ENCODE data around the gene NHS. TPM values are rescaled to one million over a fixed set of nuclear protein-coding genes. Genes with fewer than 3 reads are reported as not detected.

Gene NHS
- total and polyA plus RNA-seq, 2 of the 4 experiments (the other 2 are of a cell fraction): 0.36 to 0.90 TPM

DNA sequence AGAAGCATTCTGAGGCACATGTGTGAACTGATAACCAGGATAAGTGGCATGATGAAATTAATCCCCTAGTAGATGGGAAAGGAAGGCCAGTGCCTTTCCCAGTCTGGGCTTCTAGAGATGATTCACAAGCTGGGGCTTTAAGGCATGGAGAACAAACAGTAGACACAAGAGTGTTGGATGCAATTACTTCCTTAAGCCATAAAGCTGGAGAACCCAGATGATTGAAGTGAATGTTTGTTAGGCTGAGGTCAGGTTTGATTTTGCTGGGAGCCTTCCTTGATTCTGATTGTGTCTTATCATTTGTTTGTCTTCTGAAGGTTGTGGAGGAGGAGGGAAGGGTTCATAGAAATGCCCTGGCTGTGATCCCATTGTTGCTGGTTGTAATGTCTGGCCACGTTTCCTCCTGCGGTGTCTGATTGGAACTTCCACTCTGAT lies 125.2 kb downstream of the NHS start:
- no TSS peak for BruUV-seq (replicated peaks)
- H3K4me3 ChIP-seq (ENCODE audit: insufficient read depth, low read depth, low read length): no peak overlapping the region
- no peak overlapping the region for H3K4me2 ChIP-seq (ENCODE audit: low read depth, low read length)
- H4K20me1 ChIP-seq (ENCODE audit: insufficient read depth, low read length): no peaks in the 10 kb centered on the region
- H2AFZ ChIP-seq (replicated peaks; ENCODE audit: low read length, poor library complexity): no peak overlapping the region
- in situ Hi-C loops (cut with MboI; ENCODE audit: low sequenced_read_pairs) (no loop called here), dilution Hi-C loops (cut with HindIII; ENCODE audit: low sequenced_read_pairs, unreplicated experiment) (no loop called here), intact Hi-C loops (cut with micrococcal nuclease) (no loop called here)
- H2AK9ac ChIP-seq (replicated peaks; ENCODE audit: low read depth, low read length, poor library complexity): no peak overlapping the region
- DNase-seq (peak; percentile 64), ATAC-seq (ENCODE audit: low read depth) (peak; percentile 32; the same call in 1 of the 2 replicates)
- H3K4me1 ChIP-seq (ENCODE audit: control insufficient read depth, insufficient read depth, low read length): no peaks in the 10 kb centered on the region
- no peak overlapping the region for H4K91ac ChIP-seq (ENCODE audit: insufficient read depth, low read depth, low read length)
- no peak overlapping the region for H3K9ac ChIP-seq (ENCODE audit: low read depth, low read length)
- ChIA-PET POLR2A (ENCODE audit: unreplicated experiment) (no interaction called here), CTCF (no interaction called here)
- H2AK5ac ChIP-seq (ENCODE audit: low read depth, low read length): no peak overlapping the region
- H2BK5ac ChIP-seq (ENCODE audit: low read depth, low read length, poor library complexity, severe bottlenecking): no peak overlapping the region
- H3K4ac ChIP-seq (ENCODE audit: low read depth, low read length): no peak overlapping the region
- no peaks in the 10 kb centered on the region for H3K79me1 ChIP-seq (ENCODE audit: low read depth in 1 of 2, low read length in 2 of 2)
- no peak overlapping the region for H3K14ac ChIP-seq (replicated peaks; ENCODE audit: low read depth, low read length)
- peaks cover 4% of the 10 kb centered on the region; the same call in 1 of the 2 replicates for H3K27me3 ChIP-seq (ENCODE audit: control insufficient read depth, insufficient read depth, low read length)
- H3K27ac ChIP-seq (ENCODE audit: insufficient read depth, low read length): no peak overlapping the region
- H3K9me1 ChIP-seq (ENCODE audit: insufficient read depth, low read length): no peaks in the 10 kb centered on the region
- no peaks in the 10 kb centered on the region for H3K9me3 ChIP-seq (ENCODE audit: control insufficient read depth, insufficient read depth, low read length)
- no peak overlapping the region for H2BK120ac ChIP-seq (ENCODE audit: low read depth, low read length)
- no peak overlapping the region for H4K5ac ChIP-seq (ENCODE audit: low read depth, low read length)
- H2BK15ac ChIP-seq (ENCODE audit: low read depth, low read length): no peak overlapping the region
- H2BK20ac ChIP-seq (ENCODE audit: low read depth, low read length): no peak overlapping the region
- no CpG with 5 or more reads among the region's 2 CpGs for WGBS, 2 experiments (ENCODE audit: extremely low coverage in 2 of 2, insufficient read length in 1 of 2)
- no peaks in the 10 kb centered on the region for H3K36me3 ChIP-seq (ENCODE audit: control insufficient read depth, insufficient read depth, low read length)
- TF ChIP-seq POLR2A (IDR thresholded peaks at IDR 0.05; ENCODE audit: low read depth, low read length): no peak
- no peak for TF ChIP-seq CEBPB (IDR thresholded peaks at IDR 0.05; ENCODE audit: low read depth, low read length)
- TF ChIP-seq SMC3 (IDR thresholded peaks at IDR 0.05; ENCODE audit: low read depth, low read length): no peak
- TF ChIP-seq CHD1 (IDR thresholded peaks at IDR 0.05; ENCODE audit: low read depth, low read length): no peak
- TF ChIP-seq RAD21 (IDR thresholded peaks at IDR 0.05; ENCODE audit: low read length): no peak
- TF ChIP-seq BHLHE40 (IDR thresholded peaks at IDR 0.05; ENCODE audit: low read depth, low read length): 0 out of 2 replicates have a peak, but pooled peaks have one; percentile 16
- no peak for TF ChIP-seq RFX5 (IDR thresholded peaks at IDR 0.05; ENCODE audit: low read depth, low read length)
- H3K18ac ChIP-seq (ENCODE audit: low read depth, low read length): no peak overlapping the region
- H3K23ac ChIP-seq (ENCODE audit: low read depth, low read length): no peak overlapping the region
- H4K8ac ChIP-seq (ENCODE audit: low read depth in 2 of 2, low read length in 2 of 2): no peak overlapping the region
- no peak overlapping the region for H3K56ac ChIP-seq (ENCODE audit: extremely low read depth, insufficient read depth, low read length)
